GF-D8 (cell line): Measurements from ENCODE around the gene CLEC18C.
"Not testable (repeated sequence)": the region's sequence is repeated elsewhere in the genome, so short reads cannot be mapped to it uniquely, and the experiment has no call there.

ENCODE experiments used
- DNase-seq: peaks from one replicate; lab custom pipeline; 2025; lab: John Stamatoyannopoulos, UW

Gene CLEC18C

DNA sequence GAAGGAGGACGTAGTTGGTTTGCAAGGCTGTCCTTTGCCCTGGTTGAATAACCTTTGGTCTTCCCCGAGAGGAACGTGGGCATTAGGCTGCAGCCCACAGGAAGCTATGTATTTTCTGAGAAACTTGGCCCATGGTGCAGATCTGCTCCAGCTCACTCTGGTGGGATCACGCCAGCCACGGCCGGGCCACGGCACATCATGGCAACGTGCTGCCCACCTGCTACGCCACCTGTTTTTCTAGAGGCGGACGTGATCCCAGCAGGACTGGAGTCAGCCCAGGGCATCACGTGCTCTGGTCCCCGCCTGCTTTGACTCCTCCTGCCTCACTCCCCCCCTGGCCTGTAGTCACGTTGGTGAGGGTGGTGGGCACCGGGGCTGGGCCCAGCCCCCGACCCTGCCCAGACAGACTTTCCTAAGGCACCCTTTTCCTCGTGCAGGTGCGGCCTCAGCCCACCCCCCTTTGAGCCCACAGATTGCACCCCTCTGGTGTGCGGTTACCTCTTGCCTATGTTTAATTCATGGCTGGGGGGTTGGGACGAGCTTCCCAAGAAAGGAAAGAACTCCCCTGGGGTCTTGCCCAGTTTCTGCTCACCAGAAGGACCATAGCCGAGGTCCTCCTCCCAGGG is at the start of gene CLEC18C:
TSS of gene CLEC18C (plus strand) at position 576 of the 626 bp plus-strand sequence. CDS start 492 bp downstream, outside the sequence.
- DNase-seq: not testable (repeated sequence)

DNA sequence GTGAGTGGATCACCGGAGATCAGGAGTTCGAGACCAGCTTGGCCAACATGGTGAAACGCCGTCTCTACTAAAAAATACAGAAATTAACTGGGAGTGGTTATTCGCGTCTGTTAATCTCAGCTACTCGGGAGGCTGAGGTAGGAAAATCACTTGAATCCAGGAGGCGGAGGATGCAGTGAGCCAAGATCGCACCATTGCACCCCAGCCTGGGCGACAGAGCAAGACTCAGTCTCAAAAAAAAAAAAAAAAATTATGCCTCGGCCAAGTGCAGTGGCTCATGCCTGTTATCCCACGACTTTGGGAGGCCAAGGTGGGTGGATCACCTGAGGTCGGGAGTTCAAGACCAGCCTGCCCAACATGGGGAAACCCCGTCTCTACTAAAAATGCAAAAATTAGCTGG is 49.8 kb upstream of the CLEC18C start:
- not testable (repeated sequence) for DNase-seq

DNA sequence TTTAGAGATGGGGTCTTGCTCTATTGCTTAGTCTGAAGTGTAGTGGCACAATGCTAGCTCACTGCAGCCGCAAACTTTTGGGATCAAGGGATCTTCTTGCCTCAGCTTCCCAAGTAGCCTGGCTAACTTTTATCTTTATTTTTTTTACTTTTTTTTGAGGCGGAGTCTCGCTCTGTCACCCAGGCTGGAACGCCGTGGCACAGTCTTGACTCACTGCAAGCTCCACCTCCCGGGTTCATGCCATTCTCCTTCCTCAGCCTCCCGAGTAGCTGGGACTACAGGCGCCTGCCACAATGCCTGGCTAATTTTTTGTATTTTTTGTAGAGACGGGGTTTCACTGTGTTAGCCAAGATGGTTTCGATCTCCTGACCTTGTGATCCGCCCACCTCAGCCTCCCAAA is 47.4 kb upstream of the CLEC18C start:
- DNase-seq: not testable (repeated sequence)

DNA sequence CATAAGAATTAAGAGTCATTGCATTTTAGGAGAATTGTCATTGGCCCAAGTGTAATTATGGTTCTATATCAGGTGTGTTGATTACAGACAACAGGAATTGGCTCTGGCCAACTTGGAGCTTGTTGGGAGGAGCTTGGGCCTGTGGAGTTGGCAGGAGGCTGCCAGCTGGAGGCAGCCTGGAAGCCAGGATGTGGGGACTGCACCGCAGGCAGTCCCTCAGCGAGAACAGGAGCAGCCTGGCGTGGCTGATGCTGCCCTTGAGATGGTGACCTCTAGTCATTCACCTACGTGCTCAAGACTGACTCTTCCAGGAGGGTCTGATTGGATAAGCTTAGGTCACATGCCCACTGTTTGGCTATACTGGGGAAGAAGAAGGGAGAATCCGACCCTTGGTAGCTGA is 45.9 kb upstream of the CLEC18C start:
- DNase-seq: not testable (repeated sequence)

DNA sequence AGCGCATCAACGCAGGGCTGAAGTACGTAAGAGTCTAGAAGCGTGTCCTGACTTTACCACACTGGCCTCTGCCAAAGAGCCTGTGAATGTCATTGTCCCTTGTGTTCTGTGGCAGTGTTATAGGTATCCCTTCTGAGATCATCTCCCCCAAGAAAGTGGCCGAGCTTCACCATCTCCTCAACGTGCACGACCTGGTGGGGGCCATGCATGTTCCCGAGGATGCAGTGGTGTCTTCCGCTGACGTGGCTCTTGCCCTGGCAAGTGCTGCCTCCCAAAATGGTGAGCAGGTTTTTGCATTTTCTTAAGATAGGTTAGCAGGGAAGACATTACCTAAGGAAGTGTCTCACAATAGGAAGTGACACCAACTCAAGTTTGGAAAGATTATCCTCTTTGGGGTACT is 44.7 kb upstream of the CLEC18C start:
- DNase-seq: not testable (repeated sequence)

DNA sequence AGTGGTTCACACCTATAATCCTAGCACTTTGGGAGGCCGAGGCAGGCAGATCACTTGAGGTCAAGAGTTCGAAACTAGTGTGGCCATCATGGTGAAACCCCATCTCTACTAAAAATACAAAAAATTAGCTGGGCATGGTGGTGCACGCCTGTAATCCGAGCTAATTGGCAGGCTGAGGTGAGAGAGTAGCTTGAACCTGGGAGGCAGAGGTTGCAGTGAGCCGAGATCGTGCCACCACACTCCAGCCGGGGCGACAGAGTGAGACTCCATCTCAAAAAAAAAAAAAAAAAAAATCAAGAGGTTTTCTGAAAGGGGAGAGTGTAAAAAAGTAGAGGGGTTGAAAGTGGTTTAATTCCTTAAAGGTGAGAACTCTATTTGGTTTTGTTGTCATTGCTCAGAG is 37.8 kb upstream of the CLEC18C start:
- DNase-seq: not testable (repeated sequence)

DNA sequence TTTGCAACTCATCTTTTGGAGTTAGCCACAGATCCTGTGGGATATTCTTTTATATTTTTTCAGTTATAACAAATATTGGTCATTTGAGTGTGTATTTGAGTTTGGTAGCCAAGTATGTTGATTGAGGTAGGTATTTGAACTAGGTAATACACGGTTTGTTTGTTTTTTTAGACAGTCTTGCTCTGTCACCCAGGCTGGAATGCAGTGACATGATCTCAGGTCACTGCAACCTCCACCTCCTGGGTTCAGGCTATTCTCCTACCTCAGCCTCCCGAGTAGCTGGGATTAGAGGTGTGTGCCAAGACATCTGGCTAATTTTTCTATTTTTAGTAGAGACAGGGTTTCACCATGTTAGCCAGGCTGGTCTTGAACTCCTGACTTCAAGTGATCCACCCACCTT is 37.0 kb upstream of the CLEC18C start:
- DNase-seq: not testable (repeated sequence)

DNA sequence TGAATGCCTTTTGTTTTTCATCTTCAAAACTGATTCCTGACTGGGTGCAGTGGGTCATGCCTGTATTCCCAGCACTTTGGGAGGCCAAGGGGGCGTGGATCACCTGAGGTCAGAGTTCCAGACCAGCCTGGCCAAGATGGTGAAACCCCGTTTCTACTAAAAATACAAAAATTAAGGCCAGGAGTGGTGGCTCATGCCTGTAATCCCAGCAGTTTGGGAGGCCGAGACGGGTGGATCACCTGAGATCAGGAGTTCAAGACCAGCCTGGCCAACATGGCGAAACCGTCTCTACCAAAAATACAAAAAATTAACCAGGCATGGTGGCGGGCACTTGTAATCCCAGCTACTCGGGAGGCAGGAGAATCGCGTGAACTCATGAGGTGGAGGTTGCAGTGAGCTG is 30.8 kb upstream of the CLEC18C start:
- DNase-seq: not testable (repeated sequence)

DNA sequence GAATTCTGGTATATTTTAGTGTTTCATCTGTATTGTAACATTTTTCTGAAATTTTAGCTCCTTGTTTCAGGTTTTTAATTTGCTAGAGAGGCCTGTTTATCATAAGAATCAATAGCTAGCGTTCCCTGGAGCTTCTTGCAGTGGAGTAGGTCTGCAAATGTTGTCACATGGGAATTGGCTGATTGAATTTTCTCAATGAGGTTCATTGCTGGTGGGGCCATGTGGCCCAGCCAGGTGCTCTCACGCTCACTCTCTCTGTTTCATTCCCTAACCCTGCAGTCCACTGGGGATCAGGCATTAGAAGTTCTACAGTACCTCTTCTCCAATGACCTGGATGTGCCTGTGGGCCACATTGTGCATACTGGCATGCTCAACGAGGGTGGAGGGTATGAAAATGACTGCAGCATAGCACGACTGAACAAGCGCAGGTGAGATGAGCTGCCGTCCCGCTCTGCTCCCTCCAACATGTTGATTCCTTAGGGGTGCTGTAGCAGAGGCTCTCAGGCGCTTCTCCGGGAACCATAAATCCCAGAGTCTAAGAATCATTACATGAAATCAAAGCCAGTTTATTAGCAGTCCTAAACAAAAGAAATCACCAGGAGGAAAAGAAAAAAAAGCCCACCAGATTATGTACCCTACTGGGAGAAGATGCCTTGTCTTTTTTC is 30.2 kb upstream of the CLEC18C start:
- DNase-seq: not testable (repeated sequence)

DNA sequence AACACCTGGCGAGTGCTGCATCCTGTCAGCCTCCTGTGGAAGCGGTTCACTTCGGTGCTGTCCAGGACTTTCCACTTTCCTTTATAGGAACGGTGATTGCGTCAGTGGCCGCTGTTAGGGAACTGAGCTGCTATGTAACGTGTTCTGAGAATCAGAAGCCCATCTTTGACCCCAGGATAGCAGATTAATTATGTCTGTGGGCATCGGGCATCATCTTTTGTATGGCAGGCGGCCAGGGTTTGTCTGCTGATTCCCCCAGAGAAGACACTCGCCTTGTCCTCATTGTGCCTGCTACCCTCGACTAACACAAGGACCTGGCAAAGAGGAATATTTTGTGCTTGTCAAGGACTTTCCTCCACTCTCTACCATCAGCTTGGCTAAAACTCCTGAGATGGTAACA is 25.7 kb upstream of the CLEC18C start:
- not testable (repeated sequence) for DNase-seq

DNA sequence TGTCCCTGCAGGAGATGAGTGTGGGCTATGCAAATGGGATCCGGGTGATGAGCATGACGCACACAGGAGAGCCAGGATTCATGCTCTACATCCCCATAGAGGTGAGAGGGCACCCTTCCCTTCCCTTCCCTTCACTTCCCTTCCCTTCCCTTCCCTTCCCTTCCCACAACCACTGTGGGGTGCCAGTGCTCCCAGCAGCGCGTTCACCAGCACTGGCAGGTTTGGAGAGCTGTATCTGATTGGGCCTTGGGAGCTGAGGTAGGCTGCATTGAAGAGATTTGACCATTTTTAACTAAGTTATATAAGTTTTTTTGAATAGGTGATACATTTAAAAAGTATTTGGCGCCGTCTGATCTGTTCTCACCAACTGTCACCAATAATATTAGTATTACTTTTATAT is 25.1 kb upstream of the CLEC18C start:
- DNase-seq: not testable (repeated sequence)

DNA sequence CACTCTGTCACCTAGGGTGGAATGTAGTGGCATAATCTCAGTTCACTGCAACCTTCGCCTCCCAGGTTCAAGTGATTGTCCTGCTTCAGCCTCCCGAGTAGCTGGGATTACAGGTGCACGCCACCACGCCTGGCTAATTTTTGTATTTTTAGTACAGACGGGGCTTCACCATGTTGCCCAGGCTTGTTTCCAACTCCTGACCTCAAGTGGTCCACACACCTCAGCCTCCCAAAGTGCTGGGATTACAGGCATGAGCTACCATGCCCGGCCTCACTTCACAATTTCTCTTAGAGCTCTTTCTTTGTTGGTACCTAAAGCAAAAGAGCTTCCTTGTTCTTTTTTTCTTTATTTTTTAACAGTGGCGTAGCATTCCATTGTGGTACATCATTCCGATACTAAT is 24.3 kb upstream of the CLEC18C start:
- not testable (repeated sequence) for DNase-seq

DNA sequence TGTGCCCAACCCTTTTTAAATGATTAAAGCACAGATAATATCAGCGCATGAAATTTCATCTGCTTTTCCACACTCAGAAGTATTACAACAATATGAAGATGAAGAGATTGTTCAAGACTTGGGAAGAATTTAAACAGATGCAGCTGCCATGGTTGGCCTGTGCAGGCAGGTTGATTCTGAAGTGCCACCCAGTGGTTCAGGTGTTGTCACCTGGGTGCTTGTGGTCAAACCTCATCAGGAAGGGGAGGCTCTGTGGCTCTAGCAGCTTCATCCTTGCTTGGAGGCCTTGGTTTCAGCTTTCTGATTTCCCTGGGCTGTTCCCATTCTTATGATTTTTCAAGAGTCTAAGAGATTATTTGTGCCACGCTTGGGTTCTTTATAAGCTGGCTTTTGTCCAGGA is 22.2 kb upstream of the CLEC18C start:
- no peak for DNase-seq

DNA sequence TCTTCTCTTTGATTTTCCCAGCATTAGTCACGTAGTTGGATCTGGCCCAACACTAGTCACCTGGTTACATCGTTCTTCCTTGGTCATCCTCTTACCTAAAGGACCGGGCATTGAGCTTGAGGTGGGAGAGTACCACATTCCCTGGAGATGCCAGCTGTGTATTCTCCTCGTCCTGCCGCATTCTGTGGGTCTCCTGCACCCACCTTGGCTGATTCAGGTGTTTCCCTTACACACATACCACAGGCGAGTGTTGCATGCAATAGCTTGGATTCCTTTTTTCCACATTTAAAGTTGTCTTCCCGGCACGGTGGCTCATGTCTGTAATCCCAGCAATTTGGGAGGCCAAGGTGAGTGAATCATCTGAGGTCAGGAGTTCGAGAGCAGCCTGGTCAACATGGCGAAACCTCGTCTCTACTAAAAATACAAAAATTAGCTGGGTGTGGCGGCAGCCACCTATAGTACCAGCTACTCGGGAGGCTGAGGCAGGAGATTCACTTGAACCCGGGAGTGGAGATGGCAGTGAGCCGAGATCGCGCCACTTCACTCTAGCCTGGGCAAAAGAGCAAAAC is 21.6 kb upstream of the CLEC18C start:
- no peak for DNase-seq

DNA sequence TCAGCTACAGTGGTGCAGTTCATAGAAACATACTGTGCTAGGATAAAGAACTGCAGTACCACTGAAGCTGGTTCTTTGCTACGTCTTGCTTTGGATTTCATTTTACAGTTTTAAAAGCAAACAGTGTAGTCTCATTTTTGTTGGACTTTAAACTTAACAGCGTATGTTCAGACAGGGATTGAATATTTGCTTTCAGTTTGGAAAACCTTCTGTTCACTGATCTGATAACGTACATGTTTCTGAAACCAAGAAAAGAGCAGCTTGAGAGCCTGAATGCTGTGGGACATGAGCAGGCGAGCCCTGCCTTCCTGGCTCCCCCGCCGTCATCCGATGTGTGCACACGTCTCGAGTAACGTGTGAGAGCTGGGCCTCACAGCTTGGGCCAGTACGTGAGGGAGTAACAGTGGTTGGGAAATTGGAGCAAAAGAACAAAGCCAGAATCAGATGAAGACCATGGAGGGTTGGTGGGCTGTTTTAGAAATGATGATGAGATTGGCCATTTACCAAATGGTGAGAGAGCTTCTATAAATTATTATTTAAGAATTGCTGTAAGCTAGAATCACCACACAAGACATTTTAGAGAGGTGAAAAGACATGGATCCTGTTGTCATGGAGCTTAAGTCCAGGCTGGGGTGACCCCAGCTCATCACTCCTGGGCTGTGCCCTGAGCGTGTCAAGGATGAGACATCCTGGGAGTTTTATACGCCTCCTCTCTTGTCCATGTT is 20.8 kb upstream of the CLEC18C start:
- no peak for DNase-seq

DNA sequence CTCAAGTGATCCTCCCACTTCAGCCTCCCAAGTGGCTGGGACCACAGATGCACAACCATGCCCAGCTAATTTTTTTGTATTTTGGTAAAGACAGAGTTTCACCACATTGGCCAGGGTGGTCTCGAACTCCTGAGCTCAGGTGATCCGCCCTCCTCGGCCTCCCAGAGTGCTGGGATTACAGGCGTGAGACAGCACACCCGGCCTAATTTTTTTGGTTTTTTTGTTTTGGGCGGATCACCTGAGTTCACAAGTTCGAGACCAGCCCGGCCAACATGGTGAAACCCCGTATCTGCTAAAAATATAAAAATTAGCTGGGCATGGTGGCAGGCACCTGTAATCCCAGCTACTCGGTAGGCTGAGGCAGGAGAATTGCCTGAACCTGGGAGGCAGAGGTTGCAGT is 18.9 kb upstream of the CLEC18C start:
- DNase-seq: not testable (repeated sequence)

DNA sequence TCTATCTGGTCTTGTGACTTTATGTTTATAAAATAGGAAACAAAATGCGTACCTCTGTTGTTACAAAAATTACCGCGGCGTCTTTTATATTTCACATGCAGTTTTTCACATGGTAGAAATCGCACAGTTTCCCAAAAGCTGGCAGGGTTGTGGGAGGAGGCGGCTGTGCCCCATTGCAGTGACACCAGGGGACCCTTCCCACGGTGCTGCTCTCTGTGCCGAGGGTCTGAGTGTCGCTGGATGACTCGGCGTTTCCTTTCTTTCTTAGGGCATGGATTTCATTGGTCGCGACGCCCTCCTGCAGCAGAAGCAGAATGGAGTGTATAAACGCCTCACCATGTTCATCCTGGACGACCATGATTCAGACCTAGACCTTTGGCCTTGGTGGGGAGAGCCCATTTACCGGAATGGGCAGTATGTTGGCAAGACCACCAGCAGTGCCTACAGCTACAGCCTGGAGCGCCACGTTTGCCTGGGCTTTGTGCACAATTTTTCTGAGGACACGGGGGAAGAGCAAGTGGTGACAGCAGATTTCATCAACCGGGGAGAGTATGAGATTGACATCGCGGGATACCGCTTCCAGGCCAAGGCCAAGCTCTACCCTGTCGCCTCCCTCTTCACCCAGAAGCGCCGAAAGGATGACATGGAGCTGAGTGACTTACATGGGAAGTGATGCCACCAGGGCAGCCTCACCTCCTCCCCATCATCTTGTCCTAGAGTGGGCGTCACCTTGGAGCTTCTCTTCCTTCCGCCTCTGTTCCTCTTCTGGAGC is 17.2 kb upstream of the CLEC18C start:
- DNase-seq: no peak

DNA sequence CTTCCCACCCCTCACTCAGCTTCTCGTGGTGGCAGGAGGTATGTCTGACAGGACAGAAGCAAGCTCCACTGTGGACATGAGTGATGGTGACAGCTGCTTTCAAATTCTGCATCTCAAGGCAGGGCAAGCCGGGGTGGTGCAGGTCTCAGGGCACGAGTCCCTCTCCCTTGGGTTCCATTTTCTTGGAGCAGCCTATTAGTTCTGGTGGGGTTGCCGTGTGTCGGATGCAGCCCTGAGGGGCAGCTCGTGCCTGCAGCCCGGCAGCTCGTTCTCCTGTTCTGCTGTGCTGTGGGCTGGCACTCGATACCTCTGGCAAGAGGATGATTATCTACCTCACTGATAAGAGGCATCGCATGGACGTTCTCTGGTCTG is 16.5 kb upstream of the CLEC18C start:
- DNase-seq: no peak

DNA sequence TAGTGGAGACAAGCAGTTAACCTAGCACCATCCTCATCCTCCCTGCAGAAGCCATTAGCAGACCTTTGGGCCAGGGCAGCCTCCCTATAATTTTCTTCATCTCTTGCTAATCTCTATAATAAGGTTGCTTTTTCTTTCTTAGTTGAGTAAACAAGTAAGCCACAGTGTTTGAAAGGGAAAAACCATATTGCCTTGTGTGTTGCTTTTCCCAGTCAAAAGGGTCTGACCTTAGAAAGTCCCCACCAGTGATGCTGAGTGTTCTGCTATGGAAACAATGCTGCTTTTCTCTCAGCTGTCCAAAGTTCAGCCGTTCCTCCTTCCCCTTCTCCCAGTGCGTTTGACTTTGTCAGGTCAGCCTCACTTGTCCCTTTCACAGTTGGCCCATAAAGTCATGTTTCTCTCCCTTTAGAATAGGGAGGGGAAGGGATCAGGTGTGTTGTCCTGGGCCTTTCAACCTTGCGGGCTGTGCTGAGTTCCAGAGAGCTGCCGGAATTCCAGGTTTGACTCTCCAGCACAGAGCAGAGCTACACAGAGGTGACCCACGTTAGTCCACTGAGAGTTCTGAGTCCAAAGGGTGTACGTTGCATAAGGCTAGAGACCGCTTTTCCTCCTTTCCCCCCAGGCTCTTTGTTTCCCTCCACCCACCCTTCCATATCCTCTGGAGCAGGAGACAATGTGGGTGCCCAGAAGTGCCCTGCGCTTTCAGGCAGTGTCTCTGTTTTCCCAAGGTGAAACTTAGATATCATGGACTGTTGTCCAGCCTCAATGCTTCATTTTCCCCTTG is 15.9 kb upstream of the CLEC18C start:
- no peak for DNase-seq

DNA sequence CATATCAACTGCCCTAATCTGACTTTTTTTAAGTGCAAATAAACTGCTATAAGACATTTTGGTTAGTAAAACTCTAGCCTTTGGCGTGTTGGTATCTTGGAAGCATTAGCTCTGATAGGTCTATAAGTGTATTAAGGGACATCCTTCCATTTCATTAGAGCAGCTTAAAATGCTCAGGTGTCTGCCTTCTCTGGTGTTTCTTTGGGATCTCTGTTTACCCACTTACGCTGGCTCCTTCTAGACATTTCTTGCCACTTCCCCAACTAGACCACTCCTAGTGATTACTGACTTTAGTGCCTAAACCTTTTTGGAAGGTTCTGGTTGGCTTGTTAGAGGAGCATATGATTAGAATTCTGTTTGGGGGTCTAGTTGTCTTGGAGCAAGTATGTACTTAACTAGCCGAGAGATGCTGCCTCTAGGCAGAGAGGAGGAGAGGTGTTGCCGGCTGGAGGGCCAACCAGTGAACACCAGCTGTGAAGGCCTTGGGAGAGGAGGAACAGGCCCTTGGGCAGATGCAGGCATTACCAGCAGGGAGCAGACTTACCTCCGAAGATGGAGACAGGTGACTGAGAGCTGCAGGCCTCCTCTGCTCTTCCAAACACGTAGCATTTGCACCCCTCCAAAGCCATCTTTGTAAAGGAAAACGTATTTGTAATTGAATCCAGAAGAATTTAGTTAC is 15.2 kb upstream of the CLEC18C start:
- DNase-seq: no peak
